ENCODE results near the gene TTPAL.

Gene TTPAL

DNA sequence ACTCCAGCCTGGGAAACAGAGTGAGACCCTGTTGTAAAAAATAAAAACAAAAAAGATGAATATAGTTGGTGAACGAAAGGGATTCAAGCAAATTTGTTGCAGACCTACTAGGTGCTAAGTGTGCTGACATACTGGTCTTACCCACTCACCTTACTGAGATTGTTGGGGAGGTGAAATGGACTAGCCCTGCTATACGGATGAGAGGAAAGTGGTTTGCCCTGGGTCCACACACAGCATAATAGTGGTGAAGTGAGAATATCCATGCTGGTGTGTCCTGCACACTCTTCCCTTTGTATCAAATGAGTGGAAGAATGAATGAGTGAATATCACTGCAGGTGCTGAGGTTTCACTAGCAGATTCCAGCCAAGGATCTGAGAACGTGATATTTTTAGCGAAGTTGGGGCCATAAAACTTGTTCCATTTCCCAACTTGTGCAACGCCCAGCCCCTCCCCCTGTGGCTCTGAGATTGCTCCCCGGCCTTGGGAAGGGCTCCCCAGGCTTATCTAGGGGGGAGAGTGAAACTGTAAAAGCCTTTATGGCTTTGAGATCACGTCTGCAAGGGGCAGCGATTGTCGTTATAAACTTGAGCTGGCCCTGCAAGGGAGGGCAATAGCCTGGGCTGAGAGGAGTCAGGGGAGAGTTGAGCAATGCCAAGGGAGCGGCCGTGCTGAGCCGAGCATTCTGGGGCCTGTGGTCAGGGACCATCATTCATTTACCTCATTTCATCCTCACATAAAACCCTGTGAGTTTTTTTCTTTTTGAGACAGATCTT, 33.2 kb upstream of the TTPAL start:
- no peak for DNase-seq

DNA sequence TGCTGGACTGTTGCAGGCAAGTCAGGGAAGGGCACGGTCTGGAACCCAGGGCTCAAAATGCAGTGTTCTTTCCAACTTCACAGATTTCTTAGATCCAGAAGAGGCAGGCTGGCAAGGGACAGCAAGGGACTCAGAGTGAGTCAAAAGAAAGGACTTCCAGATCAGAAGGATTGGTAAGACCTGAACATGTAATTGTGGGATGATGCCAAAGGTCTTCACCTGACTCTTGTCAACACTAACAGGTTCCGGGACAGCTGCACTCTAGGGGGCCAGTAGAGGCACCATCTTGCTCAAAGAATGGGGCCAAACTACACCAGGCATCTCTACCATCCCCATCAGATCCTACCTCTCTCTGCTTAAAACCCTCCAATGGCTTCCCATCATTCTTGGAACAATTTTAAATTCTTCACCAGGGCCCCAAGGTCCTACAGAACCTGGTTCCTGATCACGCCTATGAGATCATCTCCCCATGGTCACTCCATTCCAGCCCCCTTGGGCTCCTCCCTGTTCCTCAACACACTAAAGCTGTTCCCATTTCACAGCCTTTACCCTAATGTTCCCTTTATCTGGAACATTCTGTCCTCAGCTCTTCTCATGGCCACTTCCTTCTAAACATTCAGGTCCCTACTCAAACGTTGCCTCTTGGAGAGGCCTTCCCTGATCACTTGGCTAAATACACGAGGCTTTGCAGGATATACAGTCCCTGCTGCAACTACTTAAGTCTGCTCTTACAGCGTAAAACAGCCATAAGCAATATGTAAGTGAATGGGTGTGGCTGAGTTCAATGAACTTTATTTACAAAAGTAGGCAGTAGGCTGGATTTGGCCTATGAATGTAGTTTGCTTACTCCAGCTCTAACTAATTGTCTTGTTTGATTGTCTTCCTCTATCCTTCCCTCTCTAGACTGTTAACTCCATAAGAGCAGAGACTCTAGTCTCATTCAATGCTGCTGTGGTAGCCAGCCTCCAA, 29.6 kb upstream of the TTPAL start:
- no peak for DNase-seq

DNA sequence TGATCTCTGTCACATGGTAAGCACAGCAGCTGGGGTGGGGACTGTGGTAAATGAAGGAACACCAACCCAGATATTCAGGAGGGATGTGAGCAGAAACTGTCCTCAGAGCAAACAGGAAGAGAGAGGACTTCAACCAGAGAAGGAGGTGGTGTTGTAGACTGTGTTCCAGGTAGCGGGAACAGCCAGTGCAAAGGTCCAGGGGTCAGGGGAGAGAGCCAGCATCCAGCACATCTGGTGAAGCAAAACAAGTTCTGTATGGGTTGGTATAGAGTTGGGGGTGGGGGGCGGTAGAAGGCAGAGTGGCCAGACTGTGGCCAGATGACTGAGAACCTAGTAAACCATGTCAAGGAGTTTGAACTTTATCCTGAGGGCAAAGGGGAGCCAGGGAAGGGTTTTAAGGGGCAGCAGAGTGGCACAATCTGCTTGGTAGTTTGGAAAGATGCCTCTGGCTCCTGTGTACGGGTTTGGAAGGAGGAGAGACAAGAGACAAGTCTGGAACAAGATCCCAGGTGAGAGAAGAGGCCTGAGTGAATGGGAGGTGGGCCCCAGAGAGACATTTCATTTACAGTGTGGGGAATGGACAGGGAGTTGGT, 27.8 kb upstream of the TTPAL start:
- DNase-seq = no peak

DNA sequence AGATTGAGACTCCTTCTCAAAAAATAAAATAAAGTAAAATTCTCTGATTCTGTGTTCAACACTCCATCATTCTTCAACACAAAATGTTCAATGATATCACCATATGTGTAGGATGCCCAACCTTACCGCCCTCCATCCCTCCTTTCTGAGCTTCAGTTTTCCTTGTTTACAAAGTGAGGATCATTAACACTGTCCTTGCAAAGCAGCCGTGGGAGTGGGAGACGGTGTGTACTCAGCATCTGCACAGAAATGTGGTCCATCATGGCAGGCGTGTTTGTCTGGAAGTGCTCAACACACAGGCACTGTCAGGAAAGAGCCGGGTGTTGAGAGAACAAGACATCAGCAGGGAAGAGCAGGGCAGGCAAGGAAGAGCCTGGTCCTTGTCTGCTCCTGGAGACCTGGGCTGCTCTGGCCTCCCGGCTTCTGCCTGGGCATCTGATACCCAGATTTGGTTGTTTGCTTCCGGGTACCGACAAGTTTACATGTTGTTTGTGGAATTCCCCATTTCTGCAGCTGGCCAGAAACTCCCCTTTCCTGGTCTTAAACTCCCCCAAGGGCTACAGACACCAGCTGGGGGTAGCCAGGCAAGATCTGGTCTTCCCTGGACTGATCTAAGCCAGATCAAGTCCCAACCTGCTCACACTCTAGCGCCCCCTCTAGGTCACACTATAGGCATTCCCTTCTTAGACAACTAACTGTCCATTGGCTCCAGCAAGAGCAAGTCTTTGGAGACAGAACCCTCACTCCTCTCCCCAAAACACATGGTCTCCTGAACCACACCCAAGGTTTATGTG, 26.7 kb upstream of the TTPAL start:
- no peak for DNase-seq

DNA sequence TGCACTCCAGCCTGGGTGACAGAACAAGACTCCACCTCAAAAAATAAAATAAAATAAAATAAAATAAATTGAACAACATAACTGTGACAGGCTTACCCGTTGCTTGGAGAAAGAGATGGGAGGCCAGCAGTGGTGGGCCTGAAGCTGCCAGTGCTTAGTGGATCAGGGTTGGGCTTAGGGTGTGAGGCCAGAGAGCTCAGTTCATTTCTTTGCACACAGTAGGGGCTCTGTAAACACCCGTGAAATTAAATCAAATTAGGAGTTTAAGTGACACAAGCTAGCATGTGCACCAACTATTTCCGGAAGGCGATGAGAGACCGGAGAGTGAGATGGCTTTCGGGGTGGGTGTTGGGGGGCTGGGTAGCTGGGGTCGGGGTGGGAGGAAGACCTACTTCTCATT, 25.8 kb upstream of the TTPAL start:
- no peak for DNase-seq

DNA sequence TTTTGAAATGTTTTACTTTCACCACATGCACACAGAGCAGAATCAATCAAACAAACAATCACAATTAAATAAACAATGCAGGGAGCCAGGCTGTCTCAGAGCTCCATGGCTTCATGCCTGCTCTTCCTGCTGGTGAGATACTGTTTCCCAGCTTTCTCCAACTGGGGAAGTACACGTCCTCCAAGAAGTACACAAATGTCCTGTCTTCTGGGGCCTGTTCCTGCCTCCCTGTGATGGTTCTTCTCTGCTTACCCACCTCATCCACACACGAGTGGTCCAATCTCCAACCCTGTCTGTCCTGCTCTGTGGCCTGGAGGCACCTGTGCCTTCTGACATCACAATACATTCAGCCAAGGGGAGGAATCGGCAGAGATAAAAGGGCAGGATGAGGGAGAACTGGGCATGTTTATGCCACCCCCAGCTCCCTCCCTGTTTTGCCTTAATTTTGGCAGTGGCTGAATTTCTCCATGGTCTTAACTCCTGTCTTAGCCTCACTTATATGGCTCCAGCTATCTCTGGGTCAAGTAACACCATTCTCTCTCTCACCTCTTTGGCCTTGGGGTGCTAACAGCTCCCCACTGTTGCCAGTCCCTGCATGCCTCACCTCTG, 25.3 kb upstream of the TTPAL start:
- no peak for DNase-seq

DNA sequence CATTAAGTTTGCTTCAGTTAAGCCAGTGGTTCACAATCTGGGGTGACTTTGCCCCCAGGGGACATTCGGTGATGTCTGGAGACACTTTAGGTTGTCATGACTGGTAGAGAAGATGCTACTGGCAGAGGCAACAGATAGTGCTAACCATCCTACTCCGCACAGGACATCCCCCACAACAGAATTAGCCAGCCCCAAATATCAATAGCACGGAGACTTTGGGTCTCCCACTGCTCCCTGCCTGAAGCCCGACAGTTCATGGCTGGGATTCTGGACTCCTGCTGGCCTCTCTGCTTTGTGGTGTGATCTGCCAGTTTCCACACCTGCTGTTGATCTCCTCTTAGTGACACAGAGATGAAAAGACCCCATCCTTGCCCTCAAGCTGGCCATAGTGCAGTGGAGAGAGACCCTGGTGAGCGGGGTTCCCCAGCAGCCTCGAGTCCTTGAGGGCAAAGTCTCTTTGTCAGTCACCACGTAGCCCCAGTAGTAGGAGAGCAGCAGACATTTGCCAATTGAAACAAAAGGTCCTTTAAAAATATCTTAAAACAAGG, 24.7 kb upstream of the TTPAL start:
- DNase-seq = no peak

DNA sequence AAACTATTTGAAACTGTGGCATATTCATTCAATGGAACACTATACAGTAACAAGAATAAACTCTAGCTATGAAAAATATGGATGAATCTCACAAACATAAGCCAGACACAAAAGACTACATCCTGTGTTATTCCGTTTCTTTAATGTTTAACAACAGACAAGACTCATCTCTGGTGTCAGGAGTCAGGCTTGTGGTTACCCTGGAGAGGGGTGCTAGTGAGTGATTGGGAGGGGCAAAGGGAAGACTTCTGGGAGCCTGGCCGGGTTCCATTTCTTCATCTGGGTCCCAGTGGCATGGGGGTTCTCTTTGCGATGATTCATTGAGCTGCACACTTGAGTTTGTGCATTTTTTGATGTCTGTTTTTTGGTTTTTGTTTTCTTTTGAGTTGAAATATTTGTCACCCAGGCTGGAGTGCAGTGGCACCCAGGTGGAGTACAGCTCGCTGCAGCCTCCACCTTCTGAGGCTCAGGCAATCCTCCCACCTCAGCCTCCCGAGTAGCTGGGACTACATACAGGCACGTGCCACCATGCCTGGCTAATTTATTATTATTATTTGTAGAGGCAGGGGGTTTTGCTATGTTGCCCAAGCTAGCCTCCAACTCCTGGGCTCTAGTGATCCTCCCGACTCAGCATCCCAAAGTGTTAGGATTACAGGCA, 21.2 kb upstream of the TTPAL start:
- DNase-seq = no peak

DNA sequence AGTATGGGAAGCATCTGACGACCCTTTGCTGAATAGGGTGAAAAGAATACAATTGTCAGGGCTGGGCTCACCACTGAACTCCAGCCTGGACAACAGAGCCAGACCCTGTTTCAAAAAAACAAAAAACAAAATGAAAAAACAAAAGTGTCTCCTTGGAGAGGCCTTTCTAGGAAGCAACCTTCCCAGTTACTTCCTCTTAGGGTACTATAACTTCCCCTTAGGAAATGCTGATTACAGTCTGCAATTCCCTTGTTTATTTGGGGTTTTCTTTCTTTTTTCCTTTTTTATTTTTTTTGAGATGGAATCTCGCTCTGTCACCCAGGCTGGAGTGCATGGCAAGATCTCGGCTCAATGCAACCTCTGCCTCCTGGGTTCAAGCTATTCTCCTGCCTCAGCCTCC, 20.5 kb upstream of the TTPAL start:
- no peak for DNase-seq

DNA sequence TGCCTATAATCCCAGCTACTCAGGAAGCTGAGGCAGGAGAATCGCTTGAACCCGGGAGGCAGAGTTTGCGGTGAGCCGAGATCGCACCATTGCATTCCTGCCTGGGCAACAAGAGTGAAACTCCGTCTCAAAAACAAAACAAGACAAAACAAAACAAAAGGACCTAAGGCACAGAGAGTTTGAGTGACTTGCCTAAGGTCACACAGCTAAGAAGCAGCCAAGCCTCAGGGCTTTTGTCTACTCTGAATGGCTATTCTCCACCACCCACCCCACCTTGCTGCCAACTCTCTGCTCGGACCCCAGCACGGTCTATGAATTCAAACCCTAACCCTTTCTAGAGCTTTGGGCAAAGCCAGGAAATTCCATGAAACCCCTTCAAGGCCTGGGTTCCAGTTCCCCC, 19.1 kb upstream of the TTPAL start:
- DNase-seq = no peak

DNA sequence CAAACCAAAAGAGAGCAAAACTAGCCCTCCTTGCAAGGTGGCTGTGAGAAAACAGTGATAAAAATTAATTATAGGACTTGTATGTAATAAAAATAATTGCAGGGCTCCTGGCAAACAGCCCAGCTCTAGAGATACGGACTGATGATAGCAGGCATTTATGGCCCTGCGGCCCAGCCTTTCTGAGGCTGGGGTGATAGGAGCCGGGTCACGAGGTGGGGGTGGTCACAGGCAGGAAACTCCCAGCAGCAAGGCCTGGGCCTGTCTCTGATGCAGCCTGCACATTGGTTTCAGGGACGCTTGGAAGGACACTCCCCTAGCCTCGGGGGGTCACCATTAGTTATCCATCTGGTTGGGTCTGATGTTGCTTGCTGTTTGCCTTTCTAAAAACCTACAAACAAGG, 18.7 kb upstream of the TTPAL start:
- no peak for DNase-seq

DNA sequence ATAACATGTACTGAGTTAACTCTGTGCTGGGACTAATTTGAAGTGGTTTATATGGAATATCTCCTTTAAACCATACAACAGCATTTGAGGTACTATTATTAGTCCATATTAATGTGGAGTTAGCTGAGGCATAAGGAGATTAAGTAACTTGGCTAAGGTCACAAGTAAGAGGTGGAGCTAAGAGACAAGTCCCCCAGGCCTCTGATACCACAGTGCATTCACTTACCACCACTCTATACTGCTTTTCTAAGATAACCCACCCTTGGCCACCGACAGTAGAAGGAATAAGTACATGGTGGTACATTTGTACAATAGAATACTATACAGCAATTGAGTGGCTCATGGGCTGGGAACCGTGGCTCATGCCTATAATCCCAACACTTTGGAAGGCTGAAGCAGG, 16.4 kb upstream of the TTPAL start:
- DNase-seq = no peak

DNA sequence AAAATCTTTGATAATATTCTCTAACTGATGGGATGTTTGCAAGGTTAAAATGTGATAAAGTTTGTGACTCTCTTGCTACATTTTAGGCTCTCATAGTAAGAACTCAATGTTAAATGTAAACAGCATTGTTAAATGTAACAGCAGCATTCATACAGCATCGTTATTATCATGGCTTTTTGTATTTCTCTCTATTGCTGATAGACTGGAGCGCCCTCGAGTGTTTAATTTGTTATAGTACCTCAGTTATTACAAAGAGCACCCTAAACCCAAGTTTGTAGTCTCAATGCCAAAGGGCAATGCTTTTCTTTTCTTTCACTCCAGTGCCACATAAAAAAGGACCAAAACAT, 14.9 kb upstream of the TTPAL start:
- peak; percentile 5 for DNase-seq

DNA sequence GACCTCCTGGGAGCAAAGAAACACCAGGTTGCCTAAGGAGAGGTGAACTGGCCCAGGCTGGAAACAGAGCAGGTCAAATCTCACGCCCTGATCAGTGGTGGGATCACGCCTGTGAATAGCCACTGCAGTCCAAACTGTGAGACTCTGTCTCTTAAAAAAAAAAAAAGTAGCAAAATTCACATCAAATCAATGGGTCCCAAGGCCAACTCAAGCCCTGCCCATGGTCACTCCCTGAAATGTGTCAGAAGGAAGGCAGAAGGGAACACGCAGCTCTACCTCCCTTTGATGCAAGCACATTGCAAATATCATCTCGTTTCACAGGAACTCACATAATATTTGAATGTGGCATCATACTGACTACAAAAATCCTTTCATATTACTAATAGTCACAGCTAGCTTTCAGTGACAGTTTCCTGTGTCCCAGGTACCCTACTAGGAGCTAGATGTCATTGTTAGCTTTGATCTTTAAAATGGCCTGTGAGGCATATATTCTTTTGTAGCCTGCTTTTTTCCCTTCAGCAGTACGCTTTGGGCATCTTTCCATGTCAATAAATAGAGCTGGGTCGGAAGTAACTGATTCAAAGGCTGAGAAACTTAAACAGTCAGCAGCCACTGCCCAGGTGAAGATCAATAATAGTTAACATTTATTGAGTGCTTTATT, 14.4 kb upstream of the TTPAL start:
- no peak for DNase-seq

DNA sequence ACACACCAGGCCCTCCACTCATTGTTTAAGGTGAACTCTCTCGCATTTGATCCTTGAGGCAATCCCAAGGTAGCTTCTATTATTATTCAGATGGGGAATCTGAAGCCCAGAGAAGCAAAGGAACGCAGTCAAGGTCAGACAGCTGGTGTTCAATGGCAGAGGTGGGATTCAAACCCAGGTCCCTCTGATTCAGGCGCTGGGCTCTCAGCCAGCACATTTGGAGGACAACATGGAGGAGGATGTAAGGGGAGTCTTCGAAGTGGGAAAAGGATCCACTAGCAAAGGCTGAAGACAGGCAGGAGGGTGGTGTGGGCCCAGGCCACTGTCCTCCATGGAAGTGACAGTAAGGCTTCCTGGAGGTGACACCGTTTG, 13.9 kb upstream of the TTPAL start:
- no peak for DNase-seq

DNA sequence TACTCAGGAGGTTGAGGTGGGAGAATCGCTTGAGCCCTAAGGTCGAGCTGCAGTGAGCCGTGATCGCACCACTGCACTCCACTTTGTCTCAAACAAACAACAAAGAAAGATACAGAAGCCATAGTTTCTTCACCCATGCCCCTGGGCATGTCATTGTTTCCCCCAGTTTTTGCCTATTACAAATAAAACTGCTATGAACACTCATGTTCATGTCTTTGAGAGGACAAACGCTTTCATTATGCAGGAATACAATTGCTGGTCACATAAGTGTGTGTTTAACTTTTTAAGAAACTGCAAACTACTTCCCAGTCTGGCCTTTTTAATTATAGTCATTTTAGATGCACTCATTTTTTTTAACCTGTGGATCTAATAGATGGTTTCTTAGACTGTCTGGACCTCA, 12.2 kb upstream of the TTPAL start:
- no peak for DNase-seq

DNA sequence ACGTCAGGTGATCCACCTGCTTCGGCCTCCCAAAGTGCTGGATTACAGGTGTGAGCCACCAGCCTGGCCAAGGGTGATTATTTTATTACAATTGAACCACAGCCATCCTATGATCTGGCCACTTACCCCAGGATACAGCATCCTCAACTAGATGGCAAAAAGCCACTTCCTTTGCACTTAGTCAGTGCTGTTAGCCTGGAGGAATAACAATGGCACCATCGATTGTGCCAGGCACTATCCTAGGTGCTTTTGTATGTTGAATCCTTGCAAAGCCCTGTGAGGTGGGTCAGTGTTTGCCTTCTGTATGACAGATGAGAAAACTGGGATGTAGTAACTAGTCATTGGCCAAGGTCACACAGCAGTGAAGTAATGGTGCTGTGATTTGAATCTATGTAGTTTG, 11.2 kb upstream of the TTPAL start:
- no peak for DNase-seq

DNA sequence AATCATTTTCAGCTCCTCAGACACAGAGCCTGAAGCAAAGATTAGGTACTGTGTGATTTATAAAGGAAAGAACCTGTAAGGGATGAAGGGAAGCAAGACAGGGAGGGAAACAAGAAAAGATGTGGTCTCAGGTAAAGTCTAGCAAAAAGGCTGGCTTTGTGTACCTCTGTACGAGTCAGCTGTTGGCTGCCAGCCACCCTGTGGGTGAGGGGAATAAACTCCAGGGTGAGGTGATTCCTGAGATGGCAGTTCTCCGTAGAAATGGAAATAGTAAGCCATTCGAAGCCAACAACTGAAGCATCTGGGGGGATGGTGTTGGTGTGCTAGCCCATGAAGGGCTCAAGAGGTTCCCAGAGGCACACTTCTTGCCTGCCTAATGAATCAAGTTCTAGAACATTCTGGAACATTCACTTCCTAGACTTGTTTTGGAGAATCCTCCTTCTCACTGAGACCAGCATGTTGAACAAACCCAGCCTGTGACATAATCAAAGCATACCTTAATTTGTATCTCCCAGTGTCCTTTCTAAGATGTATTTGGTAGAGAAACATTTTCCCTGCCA, 10.6 kb upstream of the TTPAL start:
- no peak for DNase-seq

DNA sequence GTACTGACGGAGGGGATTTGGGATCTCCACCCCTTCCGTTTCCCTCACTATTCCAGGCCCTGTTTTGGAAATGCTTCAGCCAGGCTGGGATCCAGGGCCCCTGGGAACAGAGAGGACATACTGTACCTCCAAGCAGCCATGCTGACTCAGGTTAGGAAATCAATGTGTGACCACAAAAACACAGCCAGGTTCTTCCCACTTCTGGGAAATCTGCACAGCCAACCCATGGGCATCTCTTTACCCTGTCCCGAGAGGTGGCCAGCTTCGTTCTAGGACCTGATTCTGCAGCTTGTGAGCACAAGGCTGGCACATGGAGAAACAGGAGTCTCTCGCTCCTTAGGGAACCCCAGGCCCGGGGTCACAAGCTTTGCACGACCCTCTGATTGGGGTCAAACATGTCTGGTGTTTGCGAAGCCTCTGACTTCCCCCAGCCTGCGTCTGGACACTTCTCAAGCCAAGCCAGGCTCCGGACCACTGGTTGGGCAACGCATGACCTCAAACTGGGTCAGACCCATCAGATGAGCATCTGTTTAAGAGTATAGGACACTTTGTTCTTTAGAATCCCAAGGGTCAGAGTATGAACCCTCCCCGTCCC, 8.3 kb upstream of the TTPAL start:
- DNase-seq = no peak

DNA sequence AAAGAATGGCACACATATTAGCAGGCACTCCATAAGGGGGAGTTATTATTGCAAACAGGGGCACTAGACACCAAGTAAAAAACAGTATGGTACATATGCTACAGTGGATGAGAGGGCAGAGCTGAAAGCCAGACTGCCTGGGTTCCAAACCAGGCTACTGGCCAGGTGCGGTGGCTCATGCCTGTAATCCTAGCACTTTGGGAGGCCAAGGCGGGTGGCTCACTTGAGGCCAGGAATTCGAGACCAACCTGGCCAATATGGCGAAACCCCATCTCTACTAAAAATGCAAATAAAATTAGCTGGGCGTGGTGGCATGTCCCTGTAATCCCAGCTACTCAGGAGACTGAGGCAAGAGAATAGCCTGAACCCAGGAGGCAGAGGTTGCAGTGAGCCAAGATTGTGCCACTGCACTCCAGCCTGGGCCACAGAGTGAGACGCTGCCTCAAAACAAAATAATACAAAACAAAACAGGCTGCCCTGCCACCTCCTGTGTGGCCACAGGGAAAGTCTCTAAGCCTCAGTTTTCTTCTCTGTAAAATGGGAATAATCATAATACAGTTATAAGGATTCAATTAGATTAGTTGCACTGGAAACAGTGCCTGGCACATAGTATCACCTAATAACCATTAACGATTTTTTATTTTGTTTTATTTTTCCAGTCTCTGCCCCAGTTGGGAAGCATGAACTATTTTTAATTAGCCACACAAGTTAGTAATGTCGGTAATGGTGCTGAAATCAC, 7.5 kb upstream of the TTPAL start:
- DNase-seq = no peak
